NCI-H774 (cell line): ENCODE measurements around the gene ITSN2.
"Not testable (repeated sequence)": the region's sequence is repeated elsewhere in the genome, so short reads cannot be mapped to it uniquely, and the experiment has no call there.

Source experiments
- DNase-seq: peaks from one replicate; lab custom pipeline; 2025; lab: John Stamatoyannopoulos, UW

Gene ITSN2

DNA sequence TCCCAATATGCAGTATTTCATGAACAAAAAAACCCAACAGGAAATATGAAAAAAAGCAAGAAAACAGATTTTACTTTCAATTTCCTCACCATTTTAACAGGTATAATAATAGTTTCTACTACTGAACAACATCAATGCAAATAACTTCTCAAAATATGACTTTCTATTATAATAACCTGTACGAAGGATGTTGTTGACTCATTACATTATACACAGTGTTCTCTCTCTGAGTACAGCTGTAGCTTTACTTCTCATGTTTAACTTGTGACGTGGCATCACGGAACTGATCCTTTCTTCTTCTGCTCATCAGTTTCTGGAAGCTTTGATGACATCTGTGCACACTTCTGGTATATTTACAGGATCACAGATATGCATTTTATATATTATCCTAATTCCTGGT, 145.5 kb downstream of the ITSN2 start:
- no peak for DNase-seq

DNA sequence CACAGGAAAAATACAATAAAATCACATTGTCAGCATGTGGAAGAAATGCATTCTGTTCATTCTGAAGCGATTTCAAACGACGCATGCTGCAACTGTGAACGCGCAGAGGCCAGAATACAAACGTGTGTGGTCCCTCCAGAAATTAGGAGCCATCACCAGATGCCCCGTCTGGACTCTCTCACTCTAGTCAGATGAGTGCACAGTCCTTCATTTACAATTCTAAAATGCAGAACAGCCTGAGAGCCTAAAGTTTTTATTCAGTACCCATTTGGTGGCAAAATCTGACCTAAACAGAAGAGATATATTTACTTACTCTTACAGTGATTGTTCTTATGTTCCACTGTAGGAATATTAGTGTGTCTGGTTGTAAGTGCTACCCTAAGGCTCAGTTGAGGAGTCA, 148.9 kb downstream of the ITSN2 start:
- DNase-seq = no peak

DNA sequence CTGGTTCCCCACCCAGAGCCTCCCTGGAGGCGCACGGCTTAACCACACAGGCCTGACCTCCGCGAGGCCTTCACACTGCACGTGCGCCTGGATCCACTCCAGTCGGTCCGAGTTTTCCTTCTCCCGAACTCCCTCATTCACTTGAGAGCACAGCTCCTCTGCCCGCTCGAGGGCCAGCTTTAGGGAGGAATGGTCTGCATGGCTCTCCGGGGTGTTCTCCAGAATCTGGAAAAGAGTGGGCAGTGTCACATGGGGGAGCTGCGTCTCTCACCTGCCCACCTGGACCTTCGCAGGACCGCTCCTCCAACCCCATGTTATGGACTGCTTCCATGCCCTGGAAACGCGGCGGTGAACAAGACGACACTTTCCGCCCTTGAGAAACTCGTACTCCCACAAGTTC, 149.6 kb downstream of the ITSN2 start:
- DNase-seq = no peak

DNA sequence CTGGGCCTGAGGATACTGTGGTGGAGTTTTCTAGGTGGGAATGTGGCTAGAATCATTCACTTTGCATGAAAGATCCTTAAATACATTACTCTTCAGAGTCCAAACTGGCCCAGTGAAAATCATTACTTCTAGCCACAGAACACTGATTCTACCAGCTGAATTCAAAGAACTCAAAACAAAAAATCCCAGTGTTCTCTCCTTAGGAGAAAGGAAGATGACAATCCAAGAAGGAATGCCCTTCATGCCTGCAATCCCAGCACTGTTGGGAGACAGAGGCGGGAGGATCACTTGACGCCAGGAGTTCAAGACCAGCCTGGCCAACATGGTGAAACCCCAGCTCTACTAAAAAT, 150.3 kb downstream of the ITSN2 start:
- DNase-seq = no peak

DNA sequence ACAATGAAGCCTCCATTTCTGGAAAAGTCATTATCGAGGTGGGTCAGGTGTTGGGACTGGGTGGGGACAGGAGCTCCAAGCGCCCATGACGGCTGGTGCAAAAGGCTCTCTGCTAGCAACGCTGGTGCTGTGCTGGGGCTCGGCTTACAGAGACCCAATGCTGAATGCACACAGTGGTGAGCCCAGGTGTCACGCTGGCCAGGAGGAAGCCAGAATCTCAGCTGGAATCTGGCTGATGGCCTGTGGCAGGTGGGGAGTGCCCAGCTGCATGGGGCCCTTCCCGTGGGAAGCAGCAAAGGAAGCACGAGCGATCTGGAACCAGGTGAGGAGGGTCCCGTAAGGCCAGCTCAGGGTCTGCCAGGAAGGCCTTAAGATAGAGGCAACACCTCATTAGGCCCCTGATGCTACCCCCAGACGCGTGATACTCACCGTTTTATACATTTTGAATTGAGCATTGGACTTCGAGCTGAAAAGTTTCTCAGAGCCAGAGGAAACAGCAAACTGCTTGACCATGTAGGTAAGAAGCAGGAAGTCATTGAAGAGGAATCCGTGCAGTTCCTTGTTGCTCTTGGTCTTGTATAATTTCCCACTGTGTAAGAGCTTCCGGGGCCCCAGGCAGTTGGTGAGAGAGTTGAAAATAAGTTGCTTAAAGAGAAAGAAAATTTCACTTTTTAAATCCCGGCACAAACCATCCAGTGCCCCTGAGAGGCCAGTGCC, 150.8 kb downstream of the ITSN2 start:
- no peak for DNase-seq

DNA sequence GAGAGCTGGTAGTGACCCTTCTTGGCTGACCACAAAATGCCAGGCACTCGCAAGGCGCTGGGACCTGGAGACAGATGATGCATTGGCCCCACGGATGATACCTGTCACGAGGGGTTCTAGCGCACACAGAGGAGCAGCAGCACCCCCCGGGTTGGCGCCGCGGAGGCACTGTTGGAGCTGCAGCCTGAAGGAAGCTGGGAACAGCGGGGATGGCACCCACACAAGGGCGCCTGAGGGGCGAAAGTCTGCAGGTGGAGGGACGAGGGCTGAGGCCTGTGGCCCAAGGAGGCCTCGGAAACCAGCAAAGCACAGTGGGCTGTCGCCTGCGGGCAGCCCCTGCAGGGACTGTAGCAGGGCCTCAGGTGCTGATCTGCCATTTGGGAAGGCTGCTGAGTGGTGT, 151.8 kb downstream of the ITSN2 start:
- DNase-seq = no peak

DNA sequence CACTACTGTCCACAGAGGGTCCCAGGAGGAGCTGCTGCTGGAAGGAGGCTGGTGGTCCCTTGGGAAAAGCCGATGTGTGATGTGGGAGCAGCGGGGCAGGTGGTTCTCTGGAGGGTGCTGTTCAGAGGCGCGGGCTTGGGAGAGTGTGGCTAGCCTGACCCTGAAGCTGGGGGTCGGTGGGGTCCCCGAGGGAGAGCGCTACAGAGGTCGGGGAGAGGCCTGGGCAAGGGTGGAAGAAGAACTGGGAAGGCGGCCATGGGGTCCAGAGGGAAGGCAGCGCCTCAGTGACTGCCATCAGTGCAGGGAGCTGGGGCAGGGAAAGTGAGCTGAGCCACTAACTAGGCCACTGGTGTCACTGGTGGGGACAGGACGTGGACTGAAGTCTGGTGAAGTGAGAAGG, 153.0 kb downstream of the ITSN2 start:
- no peak for DNase-seq

DNA sequence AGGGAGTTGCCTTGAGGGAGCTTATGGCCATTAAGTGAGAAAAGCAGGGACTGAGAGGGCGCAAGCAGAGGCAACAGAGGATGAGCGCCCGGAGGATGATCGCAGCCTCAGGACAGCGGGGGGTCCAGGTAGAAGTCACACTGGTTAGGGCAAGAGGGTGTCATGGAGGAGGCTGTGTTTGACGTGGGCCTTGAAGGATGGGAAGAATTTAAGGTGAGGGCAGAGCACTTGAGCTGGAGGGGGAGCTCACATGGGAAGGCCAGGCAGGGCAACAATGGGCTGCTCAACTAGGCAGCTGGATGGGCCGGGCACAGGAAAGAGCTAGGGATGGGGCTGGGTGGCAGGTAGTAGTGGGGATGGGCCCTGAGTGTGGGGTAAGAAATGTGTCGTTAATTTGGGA, 153.6 kb downstream of the ITSN2 start:
- no peak for DNase-seq

DNA sequence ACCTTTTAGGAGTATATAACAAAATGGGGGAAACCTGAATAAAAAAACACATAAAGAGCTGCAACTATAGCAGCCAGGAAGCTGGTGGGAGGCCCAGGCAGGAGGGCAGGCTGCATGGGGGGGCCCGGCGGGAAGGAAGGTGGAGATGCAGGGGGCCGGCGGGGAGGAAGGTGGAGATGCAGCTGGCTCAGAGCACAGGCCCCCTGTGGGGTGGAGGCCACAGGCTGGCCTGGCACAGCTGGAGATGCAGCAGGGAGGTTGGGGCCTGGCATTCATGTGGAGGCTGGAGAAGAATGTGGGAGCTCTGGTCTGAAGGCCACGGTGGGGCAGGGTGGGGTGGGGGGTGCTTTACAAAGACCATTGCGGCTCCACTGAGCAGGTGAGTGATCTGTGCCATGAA, 154.1 kb downstream of the ITSN2 start:
- DNase-seq = no peak

DNA sequence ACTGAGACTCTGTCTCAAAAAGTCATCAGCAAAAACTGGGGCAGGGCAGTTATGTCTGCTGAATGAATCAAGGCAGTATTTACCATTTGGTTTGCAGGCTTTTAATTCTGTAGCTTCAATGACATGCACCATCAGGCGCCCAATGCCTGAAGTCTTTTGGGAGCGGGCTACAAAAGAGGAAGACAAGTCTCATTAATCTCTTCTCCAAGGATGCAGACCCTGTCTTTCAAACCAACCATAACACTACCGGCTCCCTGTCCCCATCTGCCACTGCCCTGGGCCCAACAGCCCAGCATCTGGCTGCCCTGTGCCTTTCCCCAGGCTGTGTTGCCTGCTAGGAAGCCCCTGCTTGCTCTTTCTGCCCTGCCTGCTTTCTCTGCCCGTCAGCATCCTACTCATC, 155.2 kb downstream of the ITSN2 start:
- DNase-seq = no peak

DNA sequence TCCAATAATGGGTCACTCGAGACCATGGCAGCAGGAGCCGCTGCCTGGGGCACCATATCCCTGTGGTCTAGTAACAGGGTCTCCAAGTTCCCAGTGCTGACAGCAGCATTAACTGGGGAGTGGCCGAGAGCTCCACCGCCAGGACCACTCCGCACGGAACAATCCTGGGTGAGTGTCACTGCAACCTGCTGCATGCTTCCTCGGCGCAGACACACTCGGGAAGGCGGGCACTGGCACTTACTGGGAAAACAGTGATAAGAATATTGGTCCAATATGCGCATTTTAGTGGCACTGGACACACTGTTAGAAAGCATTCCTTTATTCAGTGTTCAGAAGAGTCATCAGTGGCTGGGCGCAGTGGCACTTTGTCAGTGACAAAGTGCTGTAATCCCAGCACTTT, 155.8 kb downstream of the ITSN2 start:
- DNase-seq = no peak

DNA sequence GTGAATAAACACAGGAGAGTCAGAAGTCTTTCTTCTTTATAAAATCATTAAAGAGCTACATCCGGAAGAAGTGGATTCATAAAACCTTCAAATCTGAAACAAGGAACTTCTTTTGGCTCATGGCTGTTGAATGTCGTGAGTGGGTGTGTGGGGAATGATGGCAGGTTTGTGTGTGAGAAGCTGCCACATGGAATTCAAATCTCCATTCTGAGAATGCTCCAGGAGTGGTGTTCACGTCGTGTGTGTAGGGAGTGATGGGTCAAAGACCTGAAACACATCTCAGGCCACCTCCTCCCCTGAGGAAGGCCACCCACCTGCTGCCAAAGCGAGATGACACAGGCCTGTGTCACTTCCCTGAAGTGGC, 156.6 kb downstream of the ITSN2 start:
- DNase-seq = no peak

DNA sequence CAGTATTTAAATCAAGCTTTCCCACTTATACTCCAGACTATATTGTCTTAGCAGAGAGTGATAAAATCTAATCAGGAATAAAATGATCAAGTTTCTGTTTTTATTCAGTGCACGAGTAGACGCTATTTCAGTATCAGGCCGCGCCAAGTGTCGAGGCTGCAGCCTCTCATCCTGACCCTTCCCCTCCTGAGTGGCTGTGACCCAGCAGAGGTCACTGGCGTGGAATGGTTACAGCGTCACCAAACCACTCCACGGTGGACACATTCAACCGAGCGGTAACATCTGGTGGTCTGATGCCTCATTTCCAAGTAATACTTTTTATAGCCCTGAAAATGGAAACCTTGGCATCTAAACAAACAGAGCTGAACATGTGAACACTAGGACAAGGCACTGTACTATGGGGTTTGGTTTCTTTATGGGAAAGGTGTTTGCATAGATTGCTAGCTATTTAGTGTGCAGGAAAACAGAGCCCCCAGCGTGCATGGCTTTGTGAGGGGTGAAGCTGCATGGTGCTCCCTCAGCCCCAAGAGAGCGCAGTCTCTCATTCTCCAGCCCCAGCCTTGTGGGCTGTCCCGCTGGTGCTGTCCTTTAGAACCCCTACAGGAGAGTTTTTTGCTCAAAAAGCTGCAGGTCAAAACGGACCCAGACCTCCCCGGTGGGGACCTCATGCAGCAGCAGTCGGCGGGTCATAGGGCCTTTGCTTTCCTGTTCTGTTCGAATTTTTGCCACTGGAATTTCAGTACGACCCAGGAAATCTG, 157.1 kb downstream of the ITSN2 start:
- DNase-seq = no peak

DNA sequence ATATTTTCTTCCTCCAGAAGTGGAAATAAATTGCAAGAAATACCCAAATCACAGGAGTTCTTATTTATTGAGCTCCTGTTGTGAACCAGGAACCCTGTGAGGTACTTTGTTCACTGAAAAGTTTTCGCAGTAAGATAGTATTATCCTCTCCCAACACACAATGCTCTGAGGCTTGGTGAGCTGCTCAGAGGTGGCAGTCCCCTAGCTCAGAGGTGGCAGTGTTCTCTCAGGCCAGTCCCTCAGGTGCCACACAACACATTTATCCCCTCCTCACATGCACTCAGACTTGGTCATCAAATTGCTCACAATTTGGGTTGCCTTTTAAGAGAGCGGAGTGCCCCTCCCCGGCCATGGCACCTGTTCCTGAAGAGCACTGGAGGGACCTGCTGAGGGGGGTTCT, 159.5 kb downstream of the ITSN2 start:
- no peak for DNase-seq

DNA sequence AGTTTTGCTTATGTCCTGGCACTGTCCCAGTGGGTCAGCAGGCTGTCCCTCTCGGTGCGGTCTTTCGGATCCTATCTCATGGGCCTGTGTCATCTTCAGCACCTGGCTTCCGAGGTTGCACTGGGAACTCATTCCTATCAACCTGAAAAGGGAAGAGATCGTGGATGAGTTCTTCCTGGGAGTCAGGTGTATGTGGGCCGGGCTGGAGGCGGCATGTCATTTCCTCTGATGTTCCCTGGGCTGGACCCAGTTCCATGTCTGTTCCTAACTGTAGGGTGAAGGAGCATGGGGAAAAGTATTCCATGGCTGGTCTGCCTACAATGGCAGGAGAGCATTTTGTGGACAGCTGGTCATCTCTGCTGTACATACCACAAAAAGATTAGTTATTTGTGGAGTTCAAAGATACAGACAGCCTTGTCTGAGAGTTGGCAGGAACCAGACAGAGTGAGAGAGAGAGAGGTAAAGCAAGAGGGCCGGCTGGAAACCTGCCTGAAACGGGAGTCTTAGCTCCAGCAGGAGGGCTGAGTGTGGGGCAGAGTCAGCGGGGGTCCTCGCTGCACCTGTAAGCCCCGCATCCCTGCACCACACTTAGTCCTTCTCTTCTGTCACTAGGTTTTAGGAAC, 160.3 kb downstream of the ITSN2 start:
- DNase-seq = no peak

DNA sequence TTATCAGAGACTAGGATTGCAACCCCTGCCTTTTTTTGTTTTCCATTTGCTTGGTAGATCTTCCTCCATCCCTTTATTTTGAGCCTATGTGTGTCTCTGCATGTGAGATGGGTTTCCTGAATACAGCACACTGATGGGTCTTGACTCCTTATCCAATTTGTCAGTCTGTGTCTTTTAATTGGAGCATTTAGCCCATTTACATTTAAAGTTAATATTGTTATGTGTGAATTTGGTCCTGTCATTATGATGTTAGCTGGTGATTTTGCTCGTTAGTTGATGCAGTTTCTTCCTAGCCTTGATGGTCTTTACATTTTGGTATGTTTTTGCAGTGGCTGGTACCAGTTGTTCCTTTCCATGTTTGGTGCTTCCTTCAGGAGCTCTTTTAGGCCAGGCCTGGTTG, 163.1 kb downstream of the ITSN2 start:
- DNase-seq = not testable (repeated sequence)

DNA sequence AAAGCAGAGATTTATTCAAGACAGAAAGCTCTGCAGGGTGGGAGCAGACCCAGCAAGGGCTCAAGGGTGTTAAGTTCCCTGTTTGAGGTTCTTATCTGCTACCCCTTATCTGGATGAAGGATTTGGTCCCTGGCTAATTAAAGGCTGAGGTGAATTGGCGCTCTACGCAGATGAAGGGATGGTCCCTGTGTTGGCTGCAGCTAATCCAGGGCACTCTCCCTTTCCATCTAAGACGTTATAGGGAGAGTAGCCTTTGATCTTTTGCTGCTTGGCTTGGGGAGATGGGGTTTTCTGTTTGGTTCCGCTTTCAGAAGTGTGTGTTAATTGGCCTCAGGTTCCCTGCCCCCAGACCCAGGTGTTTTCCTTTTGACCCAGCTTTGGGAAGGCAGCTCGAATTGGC, 168.5 kb downstream of the ITSN2 start:
- no peak for DNase-seq

DNA sequence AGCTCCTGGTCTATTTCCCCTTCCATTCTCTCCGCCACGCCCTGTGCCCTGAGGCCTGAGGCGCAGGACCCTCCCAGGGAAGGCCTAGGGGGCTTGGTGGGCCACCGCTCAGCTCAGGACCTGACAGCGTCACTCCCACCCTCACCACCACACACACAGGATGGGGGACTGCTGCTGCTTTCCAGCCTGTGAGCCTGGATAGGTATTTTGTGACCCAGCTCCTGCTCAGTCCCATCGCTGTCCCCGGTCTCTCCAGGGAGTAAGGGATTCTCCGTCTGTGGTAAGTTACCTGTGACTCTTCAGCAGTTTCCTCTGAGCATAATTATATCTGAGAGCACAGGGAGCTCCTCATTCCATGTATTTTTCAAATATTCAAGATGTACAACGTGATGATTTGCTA, 169.2 kb downstream of the ITSN2 start:
- no peak for DNase-seq

DNA sequence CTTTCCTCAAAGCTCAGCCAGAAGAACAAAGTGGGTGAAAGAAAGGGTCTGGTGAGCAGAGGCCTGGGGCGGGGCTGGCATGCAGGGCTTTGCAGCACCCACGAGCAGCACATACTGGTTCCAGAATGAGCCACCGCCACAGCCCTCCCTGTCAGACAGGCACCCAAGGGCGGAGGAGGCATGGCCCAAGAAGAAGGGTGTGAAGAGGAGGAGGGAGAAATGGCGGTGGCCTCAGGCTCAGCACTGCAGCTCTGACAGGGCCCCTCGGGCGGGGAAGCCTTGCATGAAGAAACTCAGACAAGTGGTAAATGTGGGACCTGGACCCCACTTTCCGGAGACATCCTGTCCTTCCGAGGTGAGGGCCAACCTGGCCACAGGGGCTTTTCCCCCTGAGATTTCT, 169.8 kb downstream of the ITSN2 start:
- DNase-seq = no peak

DNA sequence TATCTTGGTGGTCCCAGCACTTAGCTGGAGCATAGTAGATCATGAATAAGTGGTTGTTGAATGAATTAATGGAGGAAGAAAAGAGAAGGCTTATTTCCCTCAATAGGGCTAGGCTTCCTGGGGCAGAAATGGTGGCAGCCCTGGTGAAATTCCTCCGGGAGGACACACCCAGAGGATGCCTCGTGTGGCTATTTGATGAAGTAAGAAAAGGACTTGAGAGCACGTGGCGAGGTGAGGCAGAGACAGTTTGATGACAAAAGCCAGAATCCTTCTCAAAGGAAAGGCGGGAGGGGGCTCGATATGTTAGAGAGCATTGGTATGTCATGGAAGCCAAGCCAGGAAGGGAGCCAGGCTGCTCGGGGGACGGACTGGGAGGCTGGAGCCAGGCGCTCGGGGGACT, 170.8 kb downstream of the ITSN2 start:
- no peak for DNase-seq

DNA sequence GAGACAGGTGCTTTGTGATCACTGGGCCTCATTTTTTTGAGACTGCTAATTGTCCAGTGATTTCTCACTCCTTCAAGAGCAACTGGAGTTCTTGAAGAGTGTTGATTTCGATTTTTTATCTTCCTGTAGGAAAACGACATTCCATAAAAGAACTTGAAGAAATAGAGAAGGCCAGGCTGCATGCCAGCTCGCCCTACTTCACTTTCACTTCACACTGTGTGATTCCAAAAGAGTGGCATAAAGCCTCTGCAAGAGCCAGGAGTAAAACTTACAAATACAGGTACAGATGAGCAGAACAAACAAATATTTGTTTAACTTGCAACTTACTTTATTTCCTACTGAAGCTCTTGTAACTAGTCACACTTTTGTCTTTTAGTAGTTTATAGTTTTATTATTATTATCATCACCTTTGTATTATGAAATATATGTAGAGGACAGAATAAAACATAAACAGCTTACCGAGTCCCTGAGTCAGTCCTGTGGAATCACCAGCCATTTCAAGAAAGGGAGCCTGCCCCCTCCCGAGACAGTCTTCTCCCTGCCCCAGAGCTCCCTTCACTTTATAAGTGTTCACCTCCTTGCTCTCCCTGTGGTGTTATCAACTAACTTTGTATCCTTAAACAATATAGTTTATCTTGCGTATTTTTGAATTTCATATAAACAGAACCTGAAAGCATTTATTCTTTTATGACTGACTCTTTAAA, 176.8 kb downstream of the ITSN2 start:
- no peak for DNase-seq

DNA sequence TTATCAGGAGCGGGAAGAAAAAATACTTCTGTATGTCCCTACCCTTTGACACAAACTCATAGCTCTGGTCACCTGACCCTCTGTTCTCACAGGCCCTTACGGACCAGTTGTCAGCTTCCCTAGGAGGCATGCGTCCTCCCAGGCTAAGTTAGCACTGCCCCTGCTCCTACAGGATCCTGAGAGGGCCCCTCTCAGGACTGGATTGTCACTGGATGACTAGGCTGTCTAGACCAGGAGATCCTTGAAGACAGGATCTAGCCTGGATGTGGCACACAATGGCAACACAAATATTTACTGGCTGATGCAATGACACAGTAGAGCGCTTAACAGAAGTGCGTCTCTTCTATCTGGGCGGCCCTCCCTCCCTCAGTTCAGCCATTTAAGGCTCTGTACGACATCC, 177.8 kb downstream of the ITSN2 start:
- peak; percentile 3 for DNase-seq

DNA sequence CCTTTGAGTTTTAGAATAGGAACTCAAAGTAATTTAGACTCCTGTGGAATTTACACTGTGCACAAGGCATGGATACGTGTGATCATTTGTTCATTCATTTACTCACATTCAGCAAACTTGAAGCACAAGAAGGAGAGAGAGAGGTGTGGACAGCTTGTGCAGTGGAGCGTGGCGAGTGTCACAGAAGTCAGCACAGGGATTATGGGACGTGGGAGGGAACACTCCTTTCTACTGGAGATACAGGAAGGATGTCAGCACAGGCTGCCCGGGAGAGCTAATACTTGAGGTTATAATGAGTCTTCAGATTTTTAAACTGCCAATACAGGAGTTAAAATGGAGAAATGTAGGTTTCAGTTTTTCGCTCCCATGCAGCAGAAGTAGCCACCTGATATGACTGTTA, 178.5 kb downstream of the ITSN2 start:
- DNase-seq = no peak
